Activated CD8-positive, alpha-beta memory T cell treated with anti-CD3 and anti-CD28 coated beads, Interleukin-2, amount 50 U/mL, for 4 hours (primary cell): ENCODE data around the gene LYPD6.

Experiments used
- DNase-seq: peaks from one replicate; pipeline ENCODE4 v3.0.0-alpha.2; 2020

LYPD6 gene

DNA sequence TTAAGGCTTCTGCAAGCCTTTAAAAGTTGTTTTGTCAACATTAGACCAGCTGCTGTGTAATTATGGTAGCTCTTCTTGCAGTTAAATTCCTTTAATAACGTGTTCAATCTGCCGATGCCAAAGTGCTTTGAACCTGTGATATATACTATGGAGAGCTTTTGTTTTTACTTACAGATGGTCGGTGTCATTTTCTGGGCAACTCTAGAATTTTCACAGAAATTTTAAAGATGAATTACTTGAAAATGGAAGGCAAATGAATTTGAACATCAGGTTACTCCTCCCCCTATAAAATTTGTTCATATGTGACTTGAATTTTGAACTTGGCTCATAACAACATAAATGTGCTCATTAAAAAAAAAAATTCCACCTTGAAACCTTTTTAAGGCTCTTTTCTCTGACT lies 23.0 kb downstream of the LYPD6 start:
- no peak for DNase-seq

DNA sequence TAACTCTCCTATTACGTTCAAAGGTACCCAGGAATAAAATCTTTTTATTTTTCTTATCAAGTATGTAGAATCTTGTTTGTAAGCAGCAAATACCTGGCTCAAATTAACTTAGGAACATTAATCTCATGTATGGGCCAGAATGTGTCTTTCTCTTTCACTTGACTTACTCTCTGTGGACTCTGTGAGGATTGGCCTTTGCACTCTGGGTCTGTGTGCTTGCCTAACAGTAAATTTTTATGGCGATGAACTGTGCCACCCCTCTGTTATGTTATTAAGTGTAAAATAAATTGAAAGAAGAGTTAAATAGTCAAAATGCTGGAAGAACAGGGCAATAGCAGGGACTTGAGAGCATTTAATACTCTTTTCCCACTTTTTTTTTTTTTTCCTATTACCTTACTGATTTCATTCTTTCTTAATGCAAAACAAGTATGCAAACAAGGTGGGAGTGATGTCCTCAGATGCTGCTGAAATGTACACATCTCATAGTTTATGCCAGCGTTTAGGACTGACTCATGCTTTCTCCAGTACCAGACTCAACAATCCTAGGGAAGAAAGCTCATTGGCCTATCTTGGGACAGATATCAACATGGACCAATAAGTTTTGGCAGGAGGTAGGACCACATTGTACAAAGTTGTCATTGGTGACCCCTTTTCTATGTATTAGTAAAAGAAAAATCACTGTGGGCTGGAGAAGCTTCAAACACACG lies 25.5 kb downstream of the LYPD6 start:
- no peak for DNase-seq

DNA sequence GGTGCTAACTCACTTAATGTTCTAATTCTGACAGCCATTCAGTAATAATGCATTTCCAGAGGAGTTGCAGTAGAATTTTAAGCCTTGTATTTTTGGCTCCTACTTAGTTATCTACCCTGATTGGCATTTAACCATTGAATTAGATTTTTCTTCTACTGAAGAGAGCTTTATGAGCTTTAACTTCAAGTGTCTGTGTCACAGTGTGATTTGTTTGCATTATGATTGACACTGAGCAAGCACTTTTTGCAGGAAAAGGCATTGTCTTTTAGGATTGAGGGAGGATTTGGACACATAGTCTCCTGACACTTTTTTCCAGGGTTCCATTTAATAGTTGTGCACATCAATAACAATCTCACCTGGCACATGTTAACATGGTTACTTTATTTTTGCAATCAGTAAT lies 26.7 kb downstream of the LYPD6 start:
- no peak for DNase-seq

DNA sequence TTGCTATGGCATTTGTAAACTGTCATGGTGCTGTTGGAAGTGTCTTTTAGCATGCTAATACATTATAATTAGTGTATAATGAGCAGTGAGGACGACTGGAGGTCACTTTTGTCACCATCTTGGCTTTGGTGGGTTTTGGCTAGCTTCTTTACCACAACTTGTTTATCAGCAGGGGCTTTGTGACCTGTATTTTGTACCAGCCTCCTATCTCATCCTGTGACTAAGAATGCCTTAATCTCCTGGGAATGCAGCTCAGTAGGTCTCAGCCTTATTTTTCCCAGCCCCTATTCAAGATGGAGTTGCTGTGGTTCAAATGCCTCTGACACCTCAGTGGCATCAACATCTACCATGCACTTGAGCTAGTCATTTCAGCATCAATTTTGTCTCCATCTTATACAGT lies 29.7 kb downstream of the LYPD6 start:
- no peak for DNase-seq

DNA sequence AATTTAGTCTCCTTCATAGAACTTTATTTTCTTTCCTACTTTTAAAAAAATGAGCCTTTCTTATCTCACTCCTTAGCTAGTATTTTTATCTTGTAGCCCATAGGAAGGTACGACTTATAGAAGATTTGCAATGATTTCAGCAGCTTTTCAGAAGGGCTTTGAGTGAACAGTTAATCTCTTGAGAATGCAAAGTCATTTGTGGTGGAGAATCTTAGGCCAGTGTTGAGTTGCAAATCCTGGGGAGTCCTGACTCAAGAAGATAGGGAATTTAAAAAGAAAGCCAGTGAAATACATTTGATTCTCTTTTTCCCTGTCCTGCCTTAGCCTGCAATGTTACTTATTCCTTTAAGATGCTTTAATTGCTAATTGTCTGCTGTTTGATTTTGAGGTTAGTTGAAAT lies 33.6 kb downstream of the LYPD6 start:
- DNase-seq = no peak

DNA sequence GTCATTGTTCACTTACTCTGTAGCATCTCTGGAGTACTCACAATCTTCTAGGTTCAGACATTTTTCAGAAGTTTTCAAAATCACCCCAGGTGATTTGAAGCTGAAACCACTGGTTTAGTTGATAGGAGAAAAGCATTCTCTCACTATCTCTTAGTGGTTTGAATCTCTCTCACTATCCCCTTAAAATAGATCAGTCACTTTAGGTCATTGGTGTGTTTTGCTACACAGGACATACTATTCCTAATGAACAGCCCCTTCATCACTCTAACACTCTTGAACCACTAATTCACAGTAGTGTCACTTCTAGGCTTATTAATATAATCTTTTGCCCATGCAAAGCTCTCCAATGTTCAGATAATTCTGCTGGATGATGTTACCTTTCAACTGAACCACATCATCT lies 34.5 kb downstream of the LYPD6 start:
- no peak for DNase-seq

DNA sequence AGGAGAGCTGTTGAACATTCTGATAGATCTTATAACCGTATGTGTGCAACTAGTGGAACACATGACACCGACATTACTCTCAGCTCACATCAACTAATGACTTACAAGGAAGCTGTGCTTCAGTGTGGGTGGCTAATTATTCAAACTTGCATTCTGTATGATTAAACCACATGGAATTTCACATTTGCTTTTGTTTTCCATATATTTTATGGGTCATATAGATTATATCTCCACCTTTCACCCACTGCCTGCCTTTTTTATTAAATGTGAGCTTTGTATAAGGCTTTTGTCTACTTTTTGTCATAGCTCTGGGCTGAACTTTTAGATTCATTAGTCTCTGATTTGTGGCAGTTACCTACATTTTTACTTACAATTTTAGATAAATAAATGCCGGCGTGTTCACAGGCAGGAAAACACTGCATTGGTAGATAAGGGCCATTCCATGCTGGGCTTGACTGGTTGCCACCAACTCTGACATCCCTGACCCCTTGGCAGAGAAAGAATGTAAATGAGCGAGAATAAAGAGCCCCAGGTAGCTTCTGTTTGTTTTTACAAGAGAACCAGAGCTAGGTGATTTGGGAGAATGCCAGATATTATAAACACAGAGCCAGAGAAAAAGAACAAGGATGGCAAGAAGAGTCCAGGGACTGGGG lies 35.7 kb downstream of the LYPD6 start:
- no peak for DNase-seq

DNA sequence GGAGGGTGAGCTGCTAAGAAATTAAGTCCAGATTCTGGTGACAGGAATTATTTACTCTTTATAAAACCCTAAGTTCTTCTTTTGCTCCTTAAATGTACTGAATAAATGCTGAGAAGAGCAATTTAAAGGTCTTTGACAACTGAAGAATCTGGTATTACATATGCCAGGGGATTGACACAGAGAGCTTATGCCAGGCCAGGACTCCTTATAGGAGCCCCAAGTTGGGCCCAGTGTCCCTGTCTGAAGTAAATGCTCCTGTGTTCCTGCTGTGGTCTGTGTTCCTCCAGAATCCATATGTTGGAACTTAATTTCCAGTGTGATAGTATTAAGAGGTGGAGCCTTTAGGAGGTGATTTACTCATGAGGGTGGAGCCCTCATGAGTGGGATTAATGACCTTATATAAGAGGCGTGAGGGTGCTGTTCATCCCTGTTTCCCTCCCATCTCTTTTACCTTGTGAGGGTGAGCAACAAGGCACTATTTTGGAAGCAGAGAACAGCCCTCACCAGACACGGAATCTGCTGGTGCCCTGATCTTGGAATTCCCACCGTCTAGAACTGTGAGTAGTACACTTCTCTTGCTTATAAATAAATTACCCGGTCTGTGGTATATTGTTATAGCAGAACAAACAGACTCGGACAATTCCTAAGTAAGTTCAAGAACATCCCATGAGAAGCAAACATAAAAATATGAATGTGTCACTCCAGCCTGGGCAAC lies 39.8 kb downstream of the LYPD6 start:
- no peak for DNase-seq

DNA sequence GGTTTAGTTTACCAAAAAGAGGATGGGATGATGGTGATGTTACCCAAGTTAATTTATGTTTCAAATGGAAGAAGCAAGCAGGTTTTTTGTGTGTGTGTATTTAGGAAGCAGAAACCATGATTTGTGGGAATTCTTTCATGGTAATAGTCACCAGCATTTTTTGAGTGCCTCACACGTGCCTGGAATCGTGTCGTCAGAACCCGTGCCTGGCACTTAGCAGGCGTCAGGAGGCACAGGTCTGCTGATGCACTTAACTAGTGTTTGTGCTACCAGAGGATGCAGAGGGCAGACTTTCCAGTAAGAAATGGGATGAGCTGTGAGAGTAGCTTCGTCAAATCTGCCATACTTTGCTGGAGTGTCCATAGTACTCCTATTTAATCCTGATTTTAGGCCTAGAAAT lies 41.1 kb downstream of the LYPD6 start:
- no peak for DNase-seq

DNA sequence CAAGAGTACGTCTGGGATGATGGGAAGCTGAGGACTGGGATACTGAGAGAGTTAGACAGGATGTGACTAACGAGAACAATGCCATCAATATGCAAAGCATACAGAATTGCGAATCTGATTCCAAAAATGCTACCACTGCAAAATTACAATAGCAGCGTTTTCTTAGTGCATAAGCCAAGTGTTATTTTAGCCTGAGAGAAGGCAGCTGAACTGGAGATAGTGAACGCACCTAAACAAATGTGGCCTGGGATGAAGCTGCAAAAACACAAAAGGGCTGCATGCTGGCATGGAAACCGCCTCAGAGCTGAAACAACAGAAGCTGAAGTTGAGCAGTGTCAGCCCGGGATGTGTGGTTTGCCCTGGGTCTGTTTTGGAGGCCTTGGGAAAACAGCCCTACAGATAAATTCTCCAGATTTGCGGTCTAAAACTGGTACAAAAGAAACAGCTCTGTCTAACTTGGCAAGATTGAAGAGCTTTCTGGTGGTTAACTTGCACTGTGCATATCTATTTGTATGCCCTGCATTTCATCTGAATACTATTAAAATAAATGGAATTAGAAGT lies 45.5 kb downstream of the LYPD6 start:
- DNase-seq = no peak

DNA sequence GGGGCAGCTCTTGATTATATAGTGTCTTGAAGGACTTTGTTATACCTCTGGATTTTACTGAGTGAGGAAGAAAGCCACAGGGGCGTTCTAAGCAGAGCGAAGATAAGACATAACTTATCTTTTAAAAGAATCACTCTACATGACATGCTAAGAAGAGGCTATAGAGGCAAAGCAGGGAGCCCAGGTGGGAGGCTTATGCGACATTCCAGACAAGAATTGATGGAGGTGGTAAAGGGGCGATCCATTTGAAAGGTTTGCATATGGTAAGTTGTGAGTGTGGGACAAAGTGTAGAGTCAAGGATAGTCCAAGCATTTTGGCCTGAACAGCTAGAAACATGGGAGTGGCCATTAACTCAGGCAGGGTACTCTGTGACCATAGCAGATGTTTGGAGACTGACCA lies 49.8 kb downstream of the LYPD6 start:
- DNase-seq = no peak

DNA sequence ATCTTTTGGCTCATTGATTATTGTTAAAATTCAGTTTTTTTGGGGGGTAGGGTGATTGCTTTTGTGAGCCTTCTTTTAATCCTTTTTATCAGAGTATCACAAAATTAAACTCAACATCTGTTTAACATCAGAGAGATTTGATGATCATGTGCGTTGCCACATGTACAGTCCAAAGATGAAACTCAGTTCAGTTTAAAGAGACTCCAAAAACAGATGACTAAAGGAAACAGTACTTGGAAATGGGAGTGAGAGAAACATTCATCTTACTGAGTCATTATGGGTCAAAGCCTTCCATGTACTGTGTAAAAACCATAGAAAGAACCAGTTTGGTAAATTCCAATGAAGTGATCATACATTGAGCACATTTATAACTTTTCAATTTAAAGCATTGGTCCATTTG lies 53.0 kb downstream of the LYPD6 start:
- DNase-seq = no peak

DNA sequence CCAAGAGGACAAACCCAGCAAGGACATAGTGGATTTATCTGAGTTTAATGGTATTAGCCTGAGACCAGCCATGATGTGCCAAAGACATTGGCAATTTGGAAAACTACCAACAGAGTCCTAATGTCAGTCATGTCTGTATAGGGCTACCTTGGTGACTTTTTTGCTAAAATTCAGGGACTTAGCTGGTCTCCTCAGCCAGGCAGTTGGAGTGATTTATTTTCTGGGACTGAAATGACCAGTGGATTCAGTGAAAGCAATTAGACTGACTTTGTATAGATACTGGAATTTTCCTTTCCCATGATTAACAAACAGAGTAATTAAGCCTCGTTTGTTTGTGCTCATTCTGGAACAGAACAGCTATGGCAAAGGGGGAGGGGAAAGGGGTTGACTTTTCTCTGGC lies 55.0 kb downstream of the LYPD6 start:
- no peak for DNase-seq

DNA sequence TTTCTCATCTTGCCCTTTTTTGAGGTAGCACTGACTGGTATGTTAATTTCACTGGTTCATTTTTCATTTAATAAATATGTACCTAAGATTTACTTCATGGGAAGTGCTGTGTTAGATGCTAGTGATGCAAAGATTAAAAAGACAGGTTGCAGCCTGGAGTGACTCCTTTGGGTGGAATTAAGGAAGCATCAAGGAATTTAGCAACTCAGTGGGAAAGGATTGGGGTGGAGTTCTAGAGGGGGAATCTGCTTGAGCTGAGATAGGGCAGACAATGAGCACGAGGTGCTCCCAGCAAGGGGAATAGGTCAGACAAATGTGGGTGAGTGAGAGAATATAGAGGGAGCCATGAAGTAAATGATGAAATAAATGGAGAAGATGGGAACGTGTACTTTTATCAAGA lies 57.0 kb downstream of the LYPD6 start:
- no peak for DNase-seq

DNA sequence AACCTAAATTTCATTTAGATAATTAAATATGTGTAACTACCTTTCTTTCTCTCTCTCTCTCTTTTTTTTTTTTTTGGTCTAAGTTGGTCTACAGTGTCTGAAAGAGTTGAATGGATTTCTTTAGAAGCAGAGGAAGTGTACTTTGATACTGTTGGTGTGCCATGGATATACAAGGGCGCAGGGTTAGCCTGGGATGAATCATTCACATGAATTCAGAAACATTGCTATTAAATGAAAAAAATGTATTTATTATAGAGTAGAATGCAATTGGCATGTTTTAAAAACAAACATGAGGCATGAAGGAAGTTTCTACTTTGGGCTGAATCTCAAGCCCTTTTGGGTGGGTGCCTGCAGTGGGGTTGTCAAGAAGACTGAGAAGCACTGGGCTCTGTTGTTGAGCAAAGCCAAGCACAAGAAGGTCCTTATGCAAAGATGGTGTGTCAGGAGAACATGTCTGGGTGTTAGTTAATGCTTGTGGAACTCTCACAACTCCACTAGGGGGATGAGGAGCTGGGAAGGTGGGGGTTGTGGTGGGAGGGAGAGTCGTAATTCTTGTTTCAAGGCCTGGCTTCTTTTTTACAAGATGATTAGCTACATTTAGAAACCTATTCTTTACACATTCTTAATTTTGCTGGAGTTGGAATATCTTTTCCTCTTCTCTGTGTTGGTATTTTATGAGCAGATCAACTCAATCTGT lies 57.9 kb downstream of the LYPD6 start:
- no peak for DNase-seq

DNA sequence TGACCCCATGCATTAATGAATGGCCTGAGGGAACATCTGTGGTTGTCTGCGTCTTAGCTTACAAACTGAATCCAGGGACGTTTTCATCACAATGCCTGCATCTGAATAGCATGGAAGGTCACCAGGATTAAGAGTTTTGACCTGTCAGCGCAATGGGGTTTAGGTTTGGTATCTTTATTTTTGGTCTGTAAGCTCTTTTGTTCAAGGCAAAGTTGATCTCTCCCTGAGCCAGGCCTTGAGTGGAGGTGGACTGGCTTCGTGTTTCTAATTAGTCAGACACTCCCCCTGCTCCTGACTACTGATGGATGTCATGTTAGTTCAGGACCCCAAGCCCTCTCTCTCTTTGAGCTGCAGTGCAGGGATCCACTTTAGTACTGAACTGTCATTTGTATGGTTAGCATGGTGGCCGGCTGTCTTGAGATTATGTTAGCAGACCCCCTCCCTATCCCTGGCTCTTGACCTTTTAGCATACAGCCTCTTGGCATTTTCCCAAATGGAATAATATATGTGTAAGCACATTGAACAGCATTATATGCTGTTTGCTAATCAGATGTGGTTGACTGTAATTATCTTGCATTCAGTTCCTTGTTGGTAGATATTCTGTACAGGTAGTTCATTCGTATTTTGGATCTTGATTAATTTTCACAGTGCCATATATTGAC lies 59.2 kb downstream of the LYPD6 start:
- no peak for DNase-seq

DNA sequence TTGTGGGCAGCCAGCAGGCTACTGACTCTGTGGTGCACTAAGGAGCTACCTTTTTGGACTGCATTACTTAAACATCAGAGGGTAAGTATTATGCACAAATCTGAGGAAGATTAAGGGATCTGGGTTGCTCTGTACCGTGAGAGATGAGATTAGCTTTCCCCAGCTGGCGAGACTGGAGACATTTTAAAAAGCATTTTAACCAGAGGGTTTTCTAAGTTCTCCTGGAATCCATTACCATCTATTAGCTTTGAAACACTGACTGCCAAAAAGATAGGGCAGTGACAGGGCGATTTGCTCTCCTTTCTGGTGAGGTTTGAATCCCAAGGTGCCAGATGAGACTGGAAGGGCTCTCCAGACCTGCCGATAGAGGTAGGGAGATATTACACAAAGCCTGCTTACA lies 63.2 kb downstream of the LYPD6 start:
- DNase-seq = no peak

DNA sequence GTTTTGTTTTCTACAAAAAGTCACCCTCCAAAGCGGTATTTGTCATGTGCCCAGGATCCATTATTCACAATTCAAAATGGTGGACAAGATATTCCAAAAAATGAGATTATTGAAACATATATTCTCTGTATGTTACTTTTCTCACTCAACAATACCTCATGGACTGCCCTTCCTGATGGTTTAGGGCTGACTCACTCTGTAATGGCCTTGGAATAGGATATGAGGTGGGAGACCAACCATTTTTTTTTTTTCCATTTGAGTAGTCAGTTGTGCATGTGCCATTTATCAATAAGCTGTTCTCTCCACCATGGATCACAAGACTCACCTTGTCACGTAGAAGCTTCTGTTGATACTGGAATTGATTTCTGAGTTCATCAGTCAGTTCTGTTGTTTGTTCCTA lies 64.5 kb downstream of the LYPD6 start:
- no peak for DNase-seq

DNA sequence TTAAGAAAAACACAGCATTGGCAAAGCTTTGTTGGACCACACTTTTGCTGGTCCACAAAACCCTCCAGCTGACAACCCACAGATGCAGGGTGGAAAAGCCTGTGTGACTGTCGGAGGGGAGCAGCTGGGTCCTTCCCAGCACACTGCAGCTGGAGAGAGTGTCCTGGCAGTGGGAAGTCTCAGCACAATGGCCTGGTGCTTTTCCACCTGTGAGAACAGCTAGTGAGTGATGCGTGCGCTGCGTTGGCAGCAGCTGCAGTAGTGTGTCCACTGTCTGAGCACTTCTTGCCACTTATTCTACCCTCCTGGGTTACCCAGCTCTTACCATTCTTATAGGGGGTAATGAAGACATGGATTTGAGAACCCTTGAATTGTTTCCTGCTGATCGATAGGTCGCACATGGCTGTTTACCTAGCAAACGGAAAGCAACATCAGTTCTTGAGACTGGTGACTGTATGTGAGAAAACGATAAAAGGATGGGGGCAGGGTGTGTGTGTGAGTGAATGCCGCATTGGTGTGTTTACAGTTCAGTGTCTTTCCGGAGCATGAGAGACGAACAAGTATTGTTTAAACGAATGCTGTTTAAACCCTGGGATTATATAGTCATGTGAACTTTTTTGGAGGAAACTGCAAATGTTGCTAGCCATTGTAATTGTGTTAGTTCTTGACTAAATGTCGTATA lies 69.7 kb downstream of the LYPD6 start:
- DNase-seq = no peak

DNA sequence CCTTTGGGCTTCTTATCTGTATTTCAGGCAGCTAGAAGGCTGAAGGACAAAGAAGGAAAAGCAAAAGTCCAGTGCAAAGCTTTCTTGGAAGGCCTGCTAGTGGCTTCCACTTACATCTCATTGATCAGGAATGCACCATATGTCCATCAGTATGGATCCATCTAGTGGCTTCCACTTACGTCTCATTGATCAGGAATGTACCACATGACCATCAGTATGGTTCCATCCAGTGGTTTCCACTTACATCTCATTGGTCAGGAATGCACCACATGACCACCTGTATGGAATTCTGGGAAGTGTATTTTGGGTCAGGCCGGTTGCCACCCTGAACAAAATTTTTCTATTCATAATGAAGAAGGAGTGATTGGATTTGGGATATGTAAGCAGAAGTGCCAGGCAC lies 70.6 kb downstream of the LYPD6 start:
- DNase-seq = no peak

DNA sequence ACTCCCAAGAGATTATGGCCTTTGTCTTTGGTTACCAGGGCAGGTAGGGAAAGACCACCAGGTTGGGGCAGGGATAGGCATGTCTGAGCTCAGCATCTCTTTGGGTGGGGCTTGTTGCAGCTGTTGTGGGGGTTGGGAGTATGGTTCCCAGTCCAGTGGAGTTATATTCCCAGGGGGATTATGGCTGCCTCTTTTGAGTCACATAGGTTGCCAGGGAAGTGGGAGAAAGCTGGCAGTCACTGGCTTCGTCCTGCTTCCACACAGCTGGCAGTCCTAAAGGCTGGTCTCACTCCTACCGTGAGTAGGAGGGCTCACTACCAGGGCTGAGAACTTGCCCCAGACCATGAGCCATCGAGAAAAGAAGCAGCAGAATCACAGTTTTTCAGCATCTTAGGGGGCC lies 79.1 kb downstream of the LYPD6 start:
- DNase-seq = no peak
